SU-DHL-6 (cell line): ENCODE measurements around the gene OOSP1.

Experiments
- H2AFZ ChIP-seq: fragments of 200-600 bp; sonication (generic); 2 replicates; pipeline ENCODE4 v1.6.1; 2014; ENCODE audit warnings: low read depth, mild to moderate bottlenecking, moderate library complexity, mixed read lengths, antibody characterized with exemption, low read length; ENCODE audit not compliant: severe bottlenecking
- H3F3A ChIP-seq: fragments of 200-600 bp; shearing (Covaris generic); 2 replicates; pipeline ENCODE4 v1.6.0; 2016; ENCODE audit warnings: antibody characterized with exemption, mild to moderate bottlenecking; ENCODE audit not compliant: insufficient read depth
- H3K27ac ChIP-seq: fragments of 200-600 bp; sonication (generic); 2 replicates; pipeline ENCODE4 v1.5.1; 2016; ENCODE audit warnings: low read depth, mild to moderate bottlenecking, low read length, moderate library complexity, mixed read lengths
- H3K27me3 ChIP-seq: fragments of 200-600 bp; sonication (generic), shearing (Covaris generic); 2 replicates; pipeline ENCODE4 v1.6.0; 2014; ENCODE audit warnings: mild to moderate bottlenecking, low read length
- H3K36me3 ChIP-seq: fragments of 200-600 bp; sonication (generic); 2 replicates; pipeline ENCODE4 v1.6.1; 2014; ENCODE audit warnings: mild to moderate bottlenecking, low read length, mixed read lengths
- H3K4me2 ChIP-seq: fragments of 300-600, 200-600 bp; shearing (Covaris generic), sonication (generic); 2 replicates; pipeline ENCODE4 v1.6.0; 2014; ENCODE audit warnings: low read length, low read depth, mild to moderate bottlenecking; ENCODE audit not compliant: poor library complexity, severe bottlenecking
- H3K4me3 ChIP-seq: fragments of 200-600 bp; sonication (generic); 2 replicates; pipeline ENCODE4 v1.5.1; 2014; ENCODE audit warnings: antibody characterized with exemption, low read length, mild to moderate bottlenecking, mixed read lengths; ENCODE audit not compliant: insufficient read depth, poor library complexity, severe bottlenecking
- H3K79me2 ChIP-seq: fragments of 200-600 bp; sonication (generic); 2 replicates; pipeline ENCODE4 v1.6.1; 2014; ENCODE audit warnings: mild to moderate bottlenecking, low read length, moderate library complexity; ENCODE audit not compliant: insufficient read depth
- H3K9ac ChIP-seq: fragments of 200-600 bp; sonication (generic); 2 replicates; pipeline ENCODE4 v1.7.0; 2014; ENCODE audit warnings: mild to moderate bottlenecking, low read length
- H3K9me2 ChIP-seq: fragments of 200-600 bp; sonication (generic); replicated peaks from 2 replicates; pipeline ENCODE4 v1.6.1; 2014; ENCODE audit warnings: low read length; ENCODE audit not compliant: insufficient read depth
- H3K9me3 ChIP-seq: fragments of 200-600 bp; sonication (generic); 2 replicates; pipeline ENCODE4 v1.6.1; 2014; ENCODE audit warnings: low read length, mixed read lengths; ENCODE audit not compliant: insufficient read depth
- H4K20me1 ChIP-seq: fragments of 200-600 bp; sonication (generic); 2 replicates; pipeline ENCODE4 v1.6.1; 2014; ENCODE audit warnings: low read depth, mild to moderate bottlenecking, antibody characterized with exemption, low read length, moderate library complexity, mixed read lengths
- EZH2phosphoT487 ChIP-seq: fragments of 200-600 bp; sonication (generic), shearing (Covaris generic); conservative IDR thresholded peaks from 2 replicates; pipeline ENCODE4 v1.6.1; 2018; ENCODE audit warnings: mild to moderate bottlenecking, antibody characterized with exemption, low read length, moderate library complexity, mixed read lengths
- TF ChIP-seq, protein P1 (sequence below): fragments of 200-600 bp; sonication (generic); IDR thresholded peaks from one replicate; pipeline ENCODE4 v1.5.1; 2017; ENCODE audit warnings: antibody characterized with exemption, mild to moderate bottlenecking, low read length, moderate library complexity; ENCODE audit not compliant: insufficient read depth, poor library complexity, severe bottlenecking

Gene OOSP1

GRCh38 chr11:59990421-59990820 lies 52.2 kb downstream of the OOSP1 start:
- no peaks in the 10 kb centered on the region for H3K36me3 ChIP-seq
- no peaks in the 10 kb centered on the region for H3K9me3 ChIP-seq
- H3K4me3 ChIP-seq, result no peak overlapping the region
- no peaks in the 10 kb centered on the region for H4K20me1 ChIP-seq
- H3K27ac ChIP-seq, result no peak overlapping the region
- no peaks in the 10 kb centered on the region for H3F3A ChIP-seq
- no peak overlapping the region for H2AFZ ChIP-seq
- H3K4me2 ChIP-seq, result no peak overlapping the region
- no peak overlapping the region for H3K9ac ChIP-seq
- TF ChIP-seq EZH2phosphoT487, result no peak
- TF ChIP-seq, protein P1, sequence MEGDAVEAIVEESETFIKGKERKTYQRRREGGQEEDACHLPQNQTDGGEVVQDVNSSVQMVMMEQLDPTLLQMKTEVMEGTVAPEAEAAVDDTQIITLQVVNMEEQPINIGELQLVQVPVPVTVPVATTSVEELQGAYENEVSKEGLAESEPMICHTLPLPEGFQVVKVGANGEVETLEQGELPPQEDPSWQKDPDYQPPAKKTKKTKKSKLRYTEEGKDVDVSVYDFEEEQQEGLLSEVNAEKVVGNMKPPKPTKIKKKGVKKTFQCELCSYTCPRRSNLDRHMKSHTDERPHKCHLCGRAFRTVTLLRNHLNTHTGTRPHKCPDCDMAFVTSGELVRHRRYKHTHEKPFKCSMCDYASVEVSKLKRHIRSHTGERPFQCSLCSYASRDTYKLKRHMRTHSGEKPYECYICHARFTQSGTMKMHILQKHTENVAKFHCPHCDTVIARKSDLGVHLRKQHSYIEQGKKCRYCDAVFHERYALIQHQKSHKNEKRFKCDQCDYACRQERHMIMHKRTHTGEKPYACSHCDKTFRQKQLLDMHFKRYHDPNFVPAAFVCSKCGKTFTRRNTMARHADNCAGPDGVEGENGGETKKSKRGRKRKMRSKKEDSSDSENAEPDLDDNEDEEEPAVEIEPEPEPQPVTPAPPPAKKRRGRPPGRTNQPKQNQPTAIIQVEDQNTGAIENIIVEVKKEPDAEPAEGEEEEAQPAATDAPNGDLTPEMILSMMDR, result no peak
- H3K79me2 ChIP-seq, result no peaks in the 10 kb centered on the region
- H3K9me2 ChIP-seq, result no peaks in the 10 kb centered on the region
- no peaks in the 10 kb centered on the region for H3K27me3 ChIP-seq

- no peaks in the 10 kb centered on the region for H3K27me3 ChIP-seq
- no peaks in the 10 kb centered on the region for H3F3A ChIP-seq
- H3K9me2 ChIP-seq, result no peaks in the 10 kb centered on the region
- H4K20me1 ChIP-seq, result no peaks in the 10 kb centered on the region
- no peak overlapping the region for H3K4me2 ChIP-seq
- H3K36me3 ChIP-seq, result no peaks in the 10 kb centered on the region
- no peak overlapping the region for H3K9ac ChIP-seq
- TF ChIP-seq, protein P1, result no peak
- no peak for TF ChIP-seq EZH2phosphoT487
- H3K27ac ChIP-seq, result no peak overlapping the region
- H3K9me3 ChIP-seq, result no peaks in the 10 kb centered on the region
- no peak overlapping the region for H2AFZ ChIP-seq
- no peak overlapping the region for H3K4me3 ChIP-seq
- H3K79me2 ChIP-seq, result no peaks in the 10 kb centered on the region
These were observed 54.2 kb downstream of the OOSP1 start for GRCh38 chr11:59992425-59992824.

DNA sequence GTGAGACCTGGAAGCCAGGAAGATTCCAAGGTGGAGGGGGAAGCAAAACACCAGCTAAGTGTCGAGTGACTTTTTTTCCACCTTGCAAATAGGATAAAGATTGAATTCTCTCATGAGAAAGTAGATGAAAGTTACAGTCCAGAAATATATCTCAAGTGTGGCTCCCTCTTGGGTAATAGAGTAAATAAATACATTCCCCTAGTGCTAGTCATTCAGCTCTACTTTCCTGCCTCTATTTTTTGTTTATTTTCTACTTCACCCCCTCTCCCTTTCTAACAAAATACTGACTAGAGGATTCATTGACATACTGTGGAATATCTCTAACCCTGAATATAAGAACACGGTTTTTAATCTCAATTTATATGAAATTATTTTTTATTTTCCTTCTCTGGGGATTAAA lies 59.6 kb downstream of the OOSP1 start:
- Histone ChIP-seq H3K4me3 (no peak overlapping the region), H4K20me1 (no peaks in the 10 kb centered on the region), H3F3A (no peaks in the 10 kb centered on the region), H3K79me2 (no peaks in the 10 kb centered on the region), H3K9ac (no peak overlapping the region), H3K9me3 (no peaks in the 10 kb centered on the region), H2AFZ (no peak overlapping the region), H3K9me2 (no peaks in the 10 kb centered on the region), H3K27me3 (no peaks in the 10 kb centered on the region), H3K27ac (no peak overlapping the region), H3K4me2 (no peak overlapping the region), H3K36me3 (no peaks in the 10 kb centered on the region)
- no peak for TF ChIP-seq EZH2phosphoT487
- TF ChIP-seq, protein P1, result no peak

- Histone ChIP-seq H3K79me2 (no peaks in the 10 kb centered on the region), H3K9me2 (no peaks in the 10 kb centered on the region), H4K20me1 (no peaks in the 10 kb centered on the region), H3K27me3 (no peaks in the 10 kb centered on the region), H3K4me3 (no peak overlapping the region), H2AFZ (no peak overlapping the region), H3K27ac (no peak overlapping the region), H3F3A (no peaks in the 10 kb centered on the region), H3K9ac (no peak overlapping the region), H3K9me3 (no peaks in the 10 kb centered on the region), H3K4me2 (no peak overlapping the region), H3K36me3 (no peaks in the 10 kb centered on the region)
- TF ChIP-seq, protein P1, result no peak
- no peak for TF ChIP-seq EZH2phosphoT487
These were observed 61.5 kb downstream of the OOSP1 start for GRCh38 chr11:59999691-60000090.
